Stimulated activated CD4-positive, alpha-beta T cell treated with anti-CD3 and anti-CD28 coated beads, TNF-alpha, amount 100 ng/mL, for 4 hours (primary cell): ENCODE measurements around the gene CEPT1.

ENCODE experiments used
- DNase-seq, 3 experiments: peaks; one replicate each; pipeline ENCODE4 v3.0.0-alpha.2; 2020; ENCODE audit warnings: low read depth in 3 of 3

CEPT1 gene

DNA sequence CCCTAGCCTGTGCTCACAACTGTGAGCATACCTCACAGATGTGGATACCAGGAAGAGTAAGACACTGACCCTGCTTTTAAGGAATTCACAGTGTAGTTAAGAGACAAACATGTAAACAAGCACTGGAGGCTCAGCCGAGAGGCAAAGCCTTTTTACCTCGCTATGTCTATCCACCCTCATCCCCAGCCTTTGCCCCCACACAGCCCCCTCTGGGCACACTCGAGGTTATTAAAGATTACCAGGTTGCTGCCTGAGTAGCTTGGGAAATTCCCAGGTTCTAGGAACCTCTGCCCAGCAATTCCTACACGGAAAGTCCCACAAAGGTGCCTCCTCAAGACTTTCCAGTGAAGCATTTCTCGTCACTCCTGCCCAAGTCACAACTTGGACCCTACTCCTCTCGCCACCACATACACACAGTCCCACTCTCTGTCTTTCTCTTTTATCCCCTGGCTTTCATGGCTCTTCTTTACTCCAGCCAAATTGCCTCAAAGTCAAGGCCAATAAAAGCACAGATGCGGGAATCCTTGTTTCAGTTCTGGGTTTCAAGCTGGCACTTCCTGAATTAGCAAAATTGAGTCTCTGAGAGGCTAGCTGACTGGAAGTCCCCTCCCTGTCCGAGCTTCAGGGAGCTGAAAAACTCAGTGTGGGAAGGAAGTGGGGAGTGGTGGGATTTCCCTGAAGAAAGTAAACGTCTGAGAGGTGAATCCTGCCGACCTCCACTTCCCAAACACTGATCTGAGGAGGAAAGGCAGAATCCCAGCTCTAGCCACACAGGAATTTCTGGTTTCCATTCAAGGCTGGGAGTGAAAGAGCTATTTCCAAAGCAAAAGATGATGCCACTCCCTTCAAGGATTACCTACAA is 52.9 kb downstream of the CEPT1 start:
- DNase-seq, result no peak

DNA sequence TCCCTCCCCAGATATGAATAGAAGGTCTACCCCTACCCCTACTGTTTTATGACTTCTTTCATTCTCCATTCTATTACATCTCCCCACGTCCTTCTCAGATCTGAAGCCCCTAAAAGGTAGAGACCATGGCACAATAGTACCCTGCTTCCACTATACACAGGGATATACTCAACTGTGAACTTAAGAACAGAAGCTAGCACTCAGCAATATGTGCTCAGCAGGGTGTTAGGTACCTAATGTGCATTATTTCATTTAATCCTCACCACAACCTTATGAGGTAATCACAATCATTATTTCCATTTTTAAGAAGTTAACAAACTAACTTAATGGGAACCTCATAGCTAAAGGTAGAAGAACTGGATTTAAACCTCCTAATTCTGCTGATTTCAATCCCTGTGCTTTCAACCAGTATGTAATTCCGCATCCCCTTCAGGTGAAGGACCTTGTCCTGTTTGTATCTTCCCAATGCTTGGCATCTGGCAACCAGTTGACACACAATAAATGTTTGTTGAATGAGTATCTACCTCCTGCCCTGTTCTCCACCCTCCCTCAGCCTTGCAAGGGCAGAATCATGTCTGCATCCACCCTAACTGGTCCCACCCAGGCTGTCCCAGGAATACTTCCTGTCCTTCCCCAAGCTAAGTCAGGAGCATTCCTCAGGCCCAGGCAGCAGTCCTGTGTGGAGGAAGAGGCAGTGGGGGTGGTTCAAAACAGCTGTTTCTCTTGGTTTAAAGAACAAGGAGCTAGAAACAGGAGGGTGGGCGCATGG is 53.9 kb downstream of the CEPT1 start:
- no peak for DNase-seq

DNA sequence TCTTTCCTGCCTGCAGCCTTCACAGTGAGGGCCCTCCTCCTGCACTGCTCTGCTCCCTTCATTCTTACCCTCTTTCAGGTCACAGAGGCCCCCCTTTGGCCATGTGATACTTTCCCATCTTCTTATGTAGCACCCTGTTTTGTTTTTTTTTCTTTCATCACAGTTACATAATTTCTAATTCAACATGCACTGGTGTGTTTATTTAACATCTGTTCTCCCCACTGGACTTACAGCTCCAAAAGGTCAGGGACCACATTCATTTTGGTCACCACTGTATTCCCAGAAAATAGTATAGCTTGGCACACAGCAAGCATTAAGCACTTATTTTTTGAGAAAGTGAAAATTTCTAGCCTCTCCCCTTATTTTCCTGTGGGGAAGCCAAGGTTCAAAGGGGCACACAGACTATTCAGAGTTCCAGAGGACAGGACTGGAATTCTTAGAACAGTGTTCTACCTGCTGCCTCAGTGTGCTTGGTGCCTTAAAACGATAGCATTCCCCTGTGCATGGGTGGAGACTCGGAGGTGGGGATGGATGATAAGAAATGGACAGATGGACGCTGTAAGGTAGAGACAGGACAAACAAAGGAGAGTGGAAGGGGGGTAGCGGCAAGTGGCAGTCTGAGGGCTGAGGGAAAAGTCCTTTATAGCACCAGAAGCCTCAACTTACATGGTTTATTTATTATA is 55.1 kb downstream of the CEPT1 start:
- DNase-seq, result no peak

DNA sequence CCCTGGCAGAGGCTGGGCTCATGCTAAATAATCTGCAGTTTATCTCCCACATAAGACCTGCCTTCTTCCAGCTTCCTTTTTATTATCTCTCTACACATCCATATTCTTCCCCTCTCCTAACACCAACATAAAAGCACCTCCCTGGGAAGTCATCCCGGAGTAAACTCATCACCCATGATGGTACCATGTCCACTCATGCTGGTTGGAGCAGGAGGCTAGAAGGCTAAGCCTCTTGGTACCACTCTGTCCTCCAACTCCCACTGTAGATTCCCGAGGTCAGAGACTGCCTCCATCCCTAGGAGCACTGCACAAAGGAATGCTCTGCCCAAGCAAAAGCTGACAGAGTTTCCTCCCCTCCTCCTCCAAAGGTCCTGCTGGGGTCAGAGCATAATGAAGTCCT is 56.2 kb downstream of the CEPT1 start:
- DNase-seq, result no peak

DNA sequence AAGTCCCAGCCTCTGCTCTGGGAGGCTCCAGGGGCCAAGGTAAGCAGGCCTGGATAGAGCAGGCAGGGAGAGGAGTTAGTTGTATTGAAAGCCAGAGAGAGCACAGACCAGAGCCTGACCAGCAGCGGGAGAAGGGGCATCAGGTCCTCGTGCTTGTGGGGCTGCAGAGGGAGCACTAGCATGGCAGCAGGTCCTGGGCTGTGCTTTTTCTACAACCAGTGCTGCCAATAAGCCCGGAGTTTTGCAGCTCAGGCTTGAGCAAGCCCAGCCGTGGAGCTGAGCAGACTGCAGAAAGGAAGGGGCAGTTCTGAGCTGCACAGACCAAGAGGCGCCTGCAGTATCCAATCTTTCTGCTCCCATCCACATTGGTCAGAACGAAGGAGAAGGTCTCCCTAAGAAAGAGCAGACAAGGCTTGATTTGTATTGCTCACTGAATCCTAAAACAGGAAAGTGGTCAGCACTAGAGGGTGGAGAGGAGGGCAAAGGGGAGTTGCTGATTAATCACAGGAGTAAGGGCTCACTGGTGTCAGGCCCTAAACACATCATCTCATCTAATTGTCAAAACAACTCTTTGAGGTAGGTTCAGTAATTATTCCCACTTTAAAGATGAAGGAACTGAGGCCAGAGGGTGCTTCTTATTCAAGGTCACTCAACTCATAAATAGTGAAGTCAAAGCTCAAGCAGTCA is 57.7 kb downstream of the CEPT1 start:
- peak in 2 of 3 experiments; percentile 52 to 61 for DNase-seq

DNA sequence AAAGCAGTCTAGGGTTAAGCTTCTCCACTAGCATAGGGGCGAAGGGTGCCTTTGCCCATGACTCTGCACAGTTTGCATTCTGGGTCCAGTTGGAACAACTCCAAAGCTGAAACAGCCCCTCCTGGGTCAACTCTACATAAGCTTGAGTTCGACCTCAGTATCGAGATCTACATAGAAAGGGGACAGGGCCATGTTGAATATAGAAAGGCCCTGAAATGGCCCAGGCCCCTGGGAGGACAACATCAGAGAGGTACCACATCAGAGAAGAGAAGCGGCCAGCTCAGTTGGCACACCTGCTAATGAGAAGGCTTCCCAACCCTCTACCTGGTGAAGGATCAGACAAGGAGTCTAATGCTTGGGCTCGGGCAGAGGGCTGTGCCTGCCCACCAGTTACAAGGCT is 58.8 kb downstream of the CEPT1 start:
- no peak for DNase-seq

DNA sequence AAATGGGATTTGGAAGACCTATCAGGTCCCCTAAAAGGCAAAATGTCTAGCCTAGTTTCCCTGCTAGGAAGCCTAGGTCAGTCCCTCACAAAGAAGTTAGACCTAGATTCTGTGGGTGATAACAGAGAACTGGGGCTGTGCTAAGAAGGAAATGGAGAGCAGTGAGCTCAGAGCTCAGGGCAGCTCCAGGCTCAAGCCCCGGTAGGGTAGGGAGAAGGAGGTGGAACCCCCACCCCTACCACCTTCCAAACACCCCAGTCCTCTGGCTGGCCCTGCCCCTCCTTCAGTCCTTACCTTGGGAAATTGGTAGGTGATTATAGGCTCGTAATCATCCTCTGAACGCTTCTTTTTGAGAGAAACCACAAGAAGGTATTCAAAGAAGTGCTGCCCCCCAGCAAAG is 59.3 kb downstream of the CEPT1 start:
- DNase-seq, result no peak

DNA sequence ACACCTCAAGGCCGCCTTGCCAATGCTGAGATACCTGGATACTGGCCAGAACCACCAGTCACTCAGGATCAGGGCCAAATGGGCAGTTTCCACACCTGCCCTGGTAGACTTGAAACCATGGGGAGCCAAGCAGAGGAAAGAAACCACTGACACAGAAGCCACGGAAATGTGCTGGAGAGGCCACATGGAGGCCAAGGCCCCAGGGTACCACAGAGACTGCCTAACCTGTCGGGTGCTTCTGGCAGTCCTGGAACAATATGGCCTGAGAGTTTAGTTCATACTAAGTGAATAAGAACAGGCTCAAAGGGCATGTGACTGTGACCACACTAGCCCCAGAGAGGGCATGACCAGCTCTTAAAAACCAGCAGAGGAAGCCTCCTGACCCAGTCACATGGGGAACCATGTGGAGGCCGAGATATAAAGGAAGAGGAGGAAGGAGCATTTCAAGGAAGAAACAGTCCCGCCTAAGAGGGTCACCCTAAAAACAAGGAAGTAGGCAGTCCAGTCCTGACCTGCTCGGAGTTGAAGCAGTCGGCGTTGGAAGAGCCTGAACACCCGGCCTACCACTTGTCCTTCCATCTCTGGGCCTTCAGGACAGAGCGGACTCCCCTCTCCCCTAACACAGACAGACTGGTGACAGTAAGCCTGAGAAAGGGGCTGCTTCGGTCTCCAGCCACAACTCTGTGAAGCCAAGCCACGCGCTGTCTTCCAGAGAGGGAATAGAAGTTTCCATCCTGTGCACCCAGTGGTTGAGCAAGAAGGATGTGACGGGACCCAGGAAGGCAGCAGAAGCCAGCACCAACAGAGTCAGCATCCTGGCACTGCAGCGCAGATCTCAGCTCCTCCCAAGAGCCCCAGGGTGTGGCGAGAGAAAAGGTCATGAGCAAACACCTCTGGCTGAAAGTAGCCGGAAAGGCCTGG is 60.1 kb downstream of the CEPT1 start, which contains the start of gene DENND2D:
TSS of gene DENND2D (minus strand) at position 766 of the 921 bp plus-strand sequence. CDS start at position 579, 187 bp downstream.
- peak in 1 of 3 experiments; percentile 44 for DNase-seq

DNA sequence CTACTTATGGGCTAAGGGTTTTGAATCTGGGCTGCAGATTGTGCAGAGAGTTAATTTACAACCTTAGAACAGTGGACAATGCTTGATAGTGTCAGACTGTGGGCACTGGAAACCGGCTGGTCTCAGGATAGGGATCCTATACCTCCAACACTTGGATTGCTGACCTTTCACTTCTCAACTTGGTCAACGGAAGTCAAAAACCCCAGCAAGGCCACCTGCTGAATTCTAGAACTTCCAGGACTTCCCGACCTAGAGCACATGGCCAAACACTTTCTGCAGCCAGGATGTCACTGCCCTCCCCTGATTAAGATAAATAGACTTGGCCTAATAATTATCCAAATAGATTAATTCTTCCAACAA is 60.8 kb downstream of the CEPT1 start:
- DNase-seq, result no peak

DNA sequence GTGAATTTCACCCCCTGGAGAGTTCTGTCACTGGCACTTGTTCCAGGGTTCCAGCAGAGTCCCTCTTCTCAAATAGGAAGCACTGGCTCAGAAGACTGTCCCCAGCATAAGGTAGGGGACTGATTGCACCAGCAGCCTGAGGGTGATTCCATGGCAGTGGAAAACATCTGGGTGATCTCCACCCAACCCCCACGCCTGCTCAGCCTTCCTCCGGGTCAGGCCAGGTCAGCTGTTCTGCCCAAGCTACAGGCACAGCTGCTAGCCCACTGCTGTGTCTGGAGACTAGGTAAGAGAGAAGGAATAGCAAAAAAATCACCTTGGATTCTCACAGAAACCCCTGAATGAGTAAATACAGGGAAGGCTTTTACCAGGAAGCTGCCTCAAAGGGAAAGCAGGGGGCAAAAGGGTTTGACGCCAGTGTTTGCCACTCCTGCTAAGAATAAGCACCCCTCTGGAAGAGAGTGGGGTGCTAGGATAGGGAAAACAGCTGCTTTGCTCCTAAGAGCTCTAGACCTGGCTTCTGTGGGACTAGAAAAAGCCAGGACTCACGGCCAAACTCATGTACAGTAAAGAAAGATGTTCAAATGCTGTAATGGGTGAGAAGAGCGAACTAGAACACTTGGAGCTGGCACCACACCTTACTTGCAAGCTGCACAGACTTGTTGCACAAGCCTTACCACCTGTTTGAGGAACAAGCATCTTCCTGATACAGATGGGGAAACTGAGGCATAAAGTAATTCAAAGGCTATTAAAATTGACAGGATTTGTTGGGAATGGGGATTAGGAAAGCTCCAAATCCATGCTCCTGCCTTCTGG is 61.5 kb downstream of the CEPT1 start:
- no peak for DNase-seq

DNA sequence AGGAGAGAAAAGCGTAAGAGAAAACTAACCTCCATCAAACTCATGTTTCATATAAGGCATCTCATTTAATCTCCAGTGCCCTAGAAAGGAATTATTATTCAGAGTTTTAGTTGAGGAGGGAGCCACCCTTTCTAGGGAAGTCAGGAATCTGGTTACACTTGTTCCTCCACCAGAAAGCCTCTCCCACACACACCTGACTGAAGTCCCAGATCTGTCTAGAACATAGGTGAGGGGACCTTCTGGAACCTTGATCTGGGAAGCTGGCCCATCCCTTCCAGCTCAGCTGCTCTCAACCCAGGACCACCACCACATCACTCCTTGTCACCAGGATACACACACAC is 62.3 kb downstream of the CEPT1 start:
- no peak for DNase-seq

DNA sequence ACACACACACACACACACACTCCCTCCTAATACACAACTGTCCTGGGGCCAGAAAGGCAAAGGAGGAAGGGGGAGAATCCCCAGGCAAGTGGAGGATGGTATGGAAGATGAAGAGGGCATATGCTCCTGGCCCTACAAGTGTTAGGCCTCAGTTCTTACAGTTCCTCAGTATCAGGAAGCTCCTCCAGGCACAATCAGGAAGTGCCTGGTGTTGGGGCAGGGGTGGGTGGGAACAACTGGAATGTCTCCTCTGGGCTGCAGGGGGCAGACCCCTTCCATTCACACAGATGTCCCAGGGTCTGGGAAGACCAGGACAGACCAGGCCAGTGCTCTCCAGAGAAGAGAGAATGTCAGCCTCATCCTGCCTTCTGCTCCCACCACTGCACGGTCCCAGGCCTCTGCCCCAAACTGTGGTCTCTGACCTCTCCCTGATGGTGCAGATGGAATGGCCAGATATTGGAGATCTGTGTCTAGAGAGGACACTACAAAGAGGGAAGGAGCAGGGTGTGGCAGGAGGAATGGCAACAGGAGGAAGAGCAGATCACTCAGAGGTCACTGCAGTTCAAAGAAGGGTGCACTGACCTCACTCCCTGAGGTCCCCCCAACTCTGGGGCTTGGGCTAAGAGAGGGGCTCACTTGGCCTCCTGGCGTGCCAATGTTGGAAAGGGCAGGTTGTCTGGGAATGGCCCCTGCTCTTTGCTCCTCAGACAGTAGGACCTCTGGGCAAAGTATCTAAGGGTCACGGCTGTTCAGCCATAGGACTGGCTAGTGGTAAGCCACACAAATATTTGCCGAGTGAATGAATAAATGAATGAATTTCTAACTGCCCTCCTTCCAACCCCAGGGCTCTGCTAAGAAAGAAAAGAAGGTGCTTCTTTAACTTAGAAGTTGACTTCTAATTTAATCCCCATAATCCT is 62.9 kb downstream of the CEPT1 start:
- no peak for DNase-seq

DNA sequence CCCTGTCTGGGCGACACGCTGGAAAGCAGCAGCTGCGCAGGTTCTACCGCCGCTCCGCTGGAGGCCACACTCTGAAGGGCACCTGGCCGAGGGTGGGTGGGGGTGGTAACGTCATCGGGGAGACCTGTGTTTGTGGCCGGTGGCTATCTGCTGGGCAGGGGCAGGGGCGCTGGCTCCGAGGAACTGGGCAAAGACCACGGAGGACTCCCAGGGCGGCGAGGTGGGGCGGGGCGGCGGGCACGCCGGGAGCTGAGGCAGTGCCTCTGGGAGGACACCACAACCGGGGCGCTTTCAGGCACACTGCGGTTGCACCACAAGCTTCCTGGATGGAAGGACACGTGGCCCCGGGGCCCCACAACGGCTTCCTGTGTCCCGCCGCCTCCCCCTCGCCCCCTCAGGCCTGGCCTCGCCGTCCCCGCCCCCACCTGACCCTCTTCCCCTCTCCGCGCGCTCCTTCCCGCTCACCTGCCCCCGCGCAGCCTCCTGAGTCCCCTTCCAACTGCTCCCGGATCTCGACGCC is 63.7 kb downstream of the CEPT1 start:
- DNase-seq, result peak in 2 of 3 experiments; percentile 65 to 74

DNA sequence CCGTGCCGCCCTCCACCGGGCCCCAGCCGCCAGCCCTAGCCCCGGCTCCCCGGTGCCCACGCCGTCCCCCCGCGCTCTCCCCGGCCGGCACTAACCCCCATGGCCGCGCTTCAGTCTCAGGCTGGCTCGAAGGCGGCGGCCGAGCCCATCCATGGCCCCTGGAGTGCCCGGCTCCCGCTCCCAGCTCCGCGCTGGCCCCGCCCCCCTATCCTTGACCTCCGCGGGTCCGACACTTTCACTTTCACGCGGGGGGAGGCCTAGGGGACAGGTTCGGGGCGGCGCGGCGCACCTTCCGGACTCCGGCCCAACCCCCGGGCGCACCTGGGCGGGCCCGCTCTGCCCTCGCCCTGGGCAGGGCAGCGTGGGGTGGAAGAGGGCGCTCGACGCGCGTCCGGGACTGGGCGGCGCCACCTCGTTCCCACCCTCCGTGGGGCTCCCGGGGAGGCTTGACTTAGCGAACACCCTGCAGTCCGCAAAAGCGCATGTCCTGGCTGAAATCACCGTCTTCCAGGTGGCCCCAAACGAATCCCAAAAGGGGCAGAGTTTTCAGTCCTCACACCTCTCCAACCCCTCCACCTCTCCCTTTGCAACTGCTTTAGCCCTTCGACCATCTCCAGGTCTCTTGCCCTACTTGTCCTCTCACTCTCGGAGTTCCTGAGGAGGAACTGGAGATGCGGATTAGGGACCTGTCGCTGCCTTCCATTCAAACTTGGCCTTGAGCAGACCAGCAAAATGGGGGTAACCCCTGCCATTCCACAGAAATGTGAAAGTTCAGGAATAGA is 64.4 kb downstream of the CEPT1 start:
- peak in 2 of 3 experiments; percentile 53 to 58 for DNase-seq

DNA sequence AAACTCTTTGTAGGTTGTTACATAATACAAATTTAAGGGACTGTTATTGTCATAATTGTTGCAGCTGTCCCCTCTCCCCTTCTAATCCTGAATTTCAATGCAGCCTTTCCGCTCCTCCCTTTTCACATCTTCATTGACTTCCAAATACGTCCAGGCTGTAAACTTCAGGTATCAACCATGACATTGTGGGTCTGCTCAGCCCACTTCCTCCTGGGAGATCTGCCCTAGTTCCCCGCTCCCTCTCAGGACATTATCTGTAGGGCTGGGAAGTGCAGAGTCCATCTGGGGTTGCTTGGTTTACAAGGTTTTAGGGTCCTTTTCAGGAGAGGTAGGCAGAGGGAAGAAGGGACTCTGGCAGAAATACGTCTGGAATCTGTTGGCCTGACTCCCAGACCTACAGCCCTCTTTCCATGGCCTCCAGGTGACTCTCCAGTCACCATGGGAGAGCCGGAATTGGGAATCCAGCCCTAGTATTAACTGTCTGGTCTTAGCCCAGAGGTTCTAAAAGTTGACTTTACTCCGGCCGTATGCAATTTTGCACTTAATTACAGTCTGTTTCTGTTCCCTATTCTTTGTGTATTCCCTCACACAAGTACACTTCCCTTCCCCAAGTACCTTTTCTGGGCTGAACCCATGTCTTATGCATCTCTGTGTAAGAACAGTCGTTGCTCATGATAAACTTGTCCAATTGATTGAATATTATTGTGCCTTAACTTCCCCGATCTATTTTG is 65.1 kb downstream of the CEPT1 start:
- no peak for DNase-seq

DNA sequence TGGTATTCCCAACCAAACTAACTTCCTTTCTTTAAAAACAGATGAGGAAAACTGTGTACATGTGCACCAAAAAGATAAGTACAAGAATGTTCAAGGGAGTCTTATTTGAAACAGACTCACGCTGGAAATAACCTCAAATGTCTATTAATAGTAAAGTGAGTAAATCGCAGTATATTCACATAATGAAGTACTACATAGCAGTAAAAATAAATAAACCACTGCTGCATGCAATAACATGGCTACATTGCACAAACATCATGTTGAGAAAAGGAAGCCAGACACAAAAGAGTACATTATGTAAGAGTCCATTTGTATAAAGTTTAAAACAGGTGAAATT is 65.7 kb downstream of the CEPT1 start:
- no peak for DNase-seq

DNA sequence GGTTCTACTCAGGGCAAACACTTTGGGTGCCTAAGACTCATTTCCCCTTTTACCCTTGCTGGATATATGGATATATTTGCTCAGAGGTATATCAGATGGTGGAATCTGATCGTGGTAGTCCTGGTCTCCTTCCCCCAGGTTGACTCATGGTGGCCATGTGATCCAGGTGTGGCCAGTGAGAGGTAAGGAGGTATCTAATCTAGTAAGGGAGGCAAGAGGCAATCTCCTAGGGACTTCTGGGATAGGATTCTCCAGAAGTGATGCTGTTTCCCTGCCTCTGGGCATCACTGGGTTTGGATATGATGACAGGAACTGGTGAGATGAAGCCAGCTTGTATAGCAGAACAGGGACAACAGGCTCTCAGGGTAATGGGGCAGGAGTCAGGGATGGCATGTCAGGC is 68.9 kb downstream of the CEPT1 start:
- no peak for DNase-seq
